Adrenal gland (tissue), 5 donors: Measurements from ENCODE around the gene STARD8.

Experiments used
- POLR2A ChIP-seq, 2 donors: fragments of 450-650 bp; IDR thresholded peaks; one replicate each; pipeline ENCODE4 v1.6.1; 2017; ENCODE audit warnings: antibody characterized with exemption in 2 of 2, mild to moderate bottlenecking in 2 of 2, moderate library complexity in 1 of 2
- TF ChIP-seq, protein P1 (sequence below), 6 experiments: fragments of 450-650 bp in 4 of 6; fragments of 200-600 bp in 2 of 6; sonication (generic) in 1 of 6; IDR thresholded peaks; 1 replicate in 5 of 6; 2 replicates in 1 of 6; pipeline versions ENCODE4 v1.5.1 to v1.8.0; 2016 to 2021; ENCODE audit warnings: antibody characterized with exemption in 6 of 6, mild to moderate bottlenecking in 2 of 6, moderate library complexity in 1 of 6
- donor health status: DM: no; HTN: no; CAD: no.

DNA sequence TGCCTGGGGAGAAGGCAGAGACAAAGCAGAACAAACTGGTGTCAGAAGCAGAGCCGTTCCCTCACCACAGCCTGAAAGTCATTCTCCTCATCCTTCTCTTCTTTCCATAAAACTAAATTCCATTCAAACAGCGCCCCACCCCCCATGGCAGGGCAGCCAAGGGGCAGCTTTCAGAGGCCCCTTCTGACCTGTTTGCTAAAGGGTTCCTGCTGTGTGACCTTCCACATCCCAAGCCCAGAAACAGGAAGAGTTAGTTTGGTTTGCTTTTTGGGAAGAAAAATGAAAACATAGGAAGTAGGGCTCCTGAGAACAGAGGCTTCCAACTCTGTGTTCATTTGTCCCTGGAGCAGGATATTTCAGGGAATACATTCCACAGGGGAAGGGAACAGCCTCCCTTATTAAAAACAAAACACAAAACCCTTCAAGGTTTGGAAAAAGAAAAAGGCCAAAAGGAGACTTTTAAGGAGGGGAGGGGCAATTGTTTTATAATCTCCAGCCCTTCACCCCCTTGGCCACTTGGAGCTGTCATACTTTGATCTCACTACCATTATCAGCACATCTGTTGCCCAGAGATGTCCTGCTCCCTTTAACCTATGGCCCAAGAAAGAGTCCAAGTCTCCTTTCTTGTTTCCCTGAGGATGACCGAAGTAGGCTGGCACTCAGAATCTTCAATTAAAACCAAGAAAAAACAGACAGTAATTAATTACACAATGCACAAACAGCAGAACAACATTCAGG lies 25.3 kb downstream of the STARD8 start:
- TF ChIP-seq, protein P1, sequence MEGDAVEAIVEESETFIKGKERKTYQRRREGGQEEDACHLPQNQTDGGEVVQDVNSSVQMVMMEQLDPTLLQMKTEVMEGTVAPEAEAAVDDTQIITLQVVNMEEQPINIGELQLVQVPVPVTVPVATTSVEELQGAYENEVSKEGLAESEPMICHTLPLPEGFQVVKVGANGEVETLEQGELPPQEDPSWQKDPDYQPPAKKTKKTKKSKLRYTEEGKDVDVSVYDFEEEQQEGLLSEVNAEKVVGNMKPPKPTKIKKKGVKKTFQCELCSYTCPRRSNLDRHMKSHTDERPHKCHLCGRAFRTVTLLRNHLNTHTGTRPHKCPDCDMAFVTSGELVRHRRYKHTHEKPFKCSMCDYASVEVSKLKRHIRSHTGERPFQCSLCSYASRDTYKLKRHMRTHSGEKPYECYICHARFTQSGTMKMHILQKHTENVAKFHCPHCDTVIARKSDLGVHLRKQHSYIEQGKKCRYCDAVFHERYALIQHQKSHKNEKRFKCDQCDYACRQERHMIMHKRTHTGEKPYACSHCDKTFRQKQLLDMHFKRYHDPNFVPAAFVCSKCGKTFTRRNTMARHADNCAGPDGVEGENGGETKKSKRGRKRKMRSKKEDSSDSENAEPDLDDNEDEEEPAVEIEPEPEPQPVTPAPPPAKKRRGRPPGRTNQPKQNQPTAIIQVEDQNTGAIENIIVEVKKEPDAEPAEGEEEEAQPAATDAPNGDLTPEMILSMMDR (IDR thresholded peaks at IDR 0.05), result no peak
- TF ChIP-seq POLR2A (IDR thresholded peaks at IDR 0.05), result no peak
